H1 (cell line): Measurements from ENCODE around the gene CRTC2. TPM values are rescaled to one million over a fixed set of nuclear protein-coding genes. Genes with fewer than 3 reads are reported as not detected.
A peak's percentile ranks its signal among the peaks of the same experiment; 100 is the strongest.

ENCODE experiments used
- CTCF ChIA-PET: fragments of 300-600 bp; sonication (Branson Sonifier 250); formaldehyde crosslinking; loops from one replicate; lab custom pipeline; 2021; ENCODE audit not compliant: partially characterized antibody; lab: Charles Lee
- POLR2A ChIA-PET: fragments of 300-600 bp; sonication (Branson Sonifier 250); formaldehyde crosslinking; loops from one replicate; lab custom pipeline; 2021; ENCODE audit warnings: inconsistent platforms; ENCODE audit not compliant: partially characterized antibody; lab: Charles Lee
- DNase-seq, 2 experiments: peaks; one replicate each; pipeline versions ENCODE4 v3.0.0 to v3.0.0-alpha.2; 2010 to 2022; ENCODE audit warnings: low spot score in 2 of 2, low read depth in 1 of 2, mixed read lengths in 1 of 2
- FAIRE-seq: peaks from 2 replicates; lab custom pipeline; 2011; peaks lifted over from hg19 to GRCh38; lab: Jason Lieb, UNC
- H2AFZ ChIP-seq: 2 replicates; pipeline ENCODE4 v1.8.1; 2012; ENCODE audit warnings: low read length, inconsistent platforms
- H2AK5ac ChIP-seq: 2 replicates; pipeline ENCODE4 v1.6.1; 2013; ENCODE audit warnings: low read depth, low read length
- H2BK120ac ChIP-seq: replicated peaks from 2 replicates; pipeline ENCODE3; 2013; ENCODE audit warnings: low read depth, low read length, inconsistent platforms
- H2BK12ac ChIP-seq: 2 replicates; pipeline ENCODE4 v1.6.1; 2013; ENCODE audit warnings: low read depth, low read length
- H2BK15ac ChIP-seq: 2 replicates; pipeline ENCODE4 v1.6.1; 2013; ENCODE audit warnings: low read length
- H2BK20ac ChIP-seq: 2 replicates; pipeline ENCODE4 v1.6.1; 2013; ENCODE audit warnings: low read length
- H2BK5ac ChIP-seq: 2 replicates; pipeline ENCODE4 v1.6.1; 2013; ENCODE audit warnings: low read depth, low read length
- H3K14ac ChIP-seq: 2 replicates; pipeline ENCODE4 v1.6.1; 2013; ENCODE audit warnings: inconsistent platforms; ENCODE audit not compliant: insufficient read length
- H3K18ac ChIP-seq: 2 replicates; pipeline ENCODE4 v1.6.1; 2013; ENCODE audit warnings: low read length; ENCODE audit errors: extremely low read depth
- H3K23ac ChIP-seq: 2 replicates; pipeline ENCODE4 v1.6.1; 2013; ENCODE audit warnings: inconsistent platforms; ENCODE audit not compliant: insufficient read length
- H3K23me2 ChIP-seq: 2 replicates; pipeline ENCODE4 v1.6.1; 2013; ENCODE audit warnings: low read depth, low read length
- H3K27ac ChIP-seq: 2 replicates; pipeline ENCODE4 v1.6.1; 2011; ENCODE audit warnings: low read depth, low read length, inconsistent platforms
- H3K27me3 ChIP-seq, 4 experiments: replicated peaks in 1 of 4; 1 replicate in 1 of 4; 2 replicates in 3 of 4; pipeline versions ENCODE4 v1.6.1 to v1.8.1; 2011 to 2013; ENCODE audit warnings: low read length in 3 of 4, mild to moderate bottlenecking in 3 of 4, inconsistent platforms in 2 of 4, mixed read lengths in 2 of 4, moderate library complexity in 1 of 4; ENCODE audit not compliant: control insufficient read depth in 3 of 4, insufficient read depth in 3 of 4; ENCODE audit errors: extremely low read depth in 1 of 4
- H3K36me3 ChIP-seq, 4 experiments: 2 replicates each; pipeline versions ENCODE4 v1.6.1 to v1.8.1; 2011 to 2013; ENCODE audit warnings: mild to moderate bottlenecking in 4 of 4, low read length in 3 of 4, moderate library complexity in 2 of 4, control low read depth in 1 of 4, inconsistent platforms in 1 of 4; ENCODE audit not compliant: insufficient read depth in 4 of 4, control insufficient read depth in 2 of 4
- H3K4ac ChIP-seq: replicated peaks from 2 replicates; pipeline ENCODE3; 2013; ENCODE audit warnings: low read length, low read depth, mixed read lengths, inconsistent platforms; ENCODE audit not compliant: insufficient read length
- H3K4me1 ChIP-seq, 4 experiments: replicated peaks in 1 of 4; 1 replicate in 1 of 4; 2 replicates in 3 of 4; pipeline versions ENCODE4 v1.6.1 to v1.8.1; 2011 to 2013; ENCODE audit warnings: low read length in 3 of 4, inconsistent platforms in 2 of 4, mixed read lengths in 1 of 4; ENCODE audit not compliant: insufficient read depth in 4 of 4, control insufficient read depth in 3 of 4
- H3K4me2 ChIP-seq, 2 experiments: 2 replicates each; pipeline versions ENCODE4 v1.6.1 to v1.8.1; 2011 to 2013; ENCODE audit warnings: low read depth in 2 of 2, low read length in 2 of 2, control low read depth in 1 of 2, inconsistent platforms in 1 of 2, mild to moderate bottlenecking in 1 of 2; ENCODE audit not compliant: insufficient read depth in 1 of 2
- H3K4me3 ChIP-seq, 4 experiments: fragments of 200-600, 300-600 bp in 1 of 4; sonication (generic), shearing (Covaris generic), sonication (Bioruptor Twin) in 1 of 4; 2 replicates each; pipeline versions ENCODE4 v1.5.1 to v1.8.1; 2011 to 2016; ENCODE audit warnings: low read length in 4 of 4, low read depth in 3 of 4, control low read depth in 2 of 4, inconsistent platforms in 2 of 4, mild to moderate bottlenecking in 2 of 4, mixed read lengths in 1 of 4, moderate library complexity in 1 of 4; ENCODE audit not compliant: insufficient read depth in 2 of 4; ENCODE audit errors: extremely low read depth in 1 of 4
- H3K56ac ChIP-seq: replicated peaks from 2 replicates; pipeline ENCODE3; 2013; ENCODE audit warnings: low read depth, mild to moderate bottlenecking, mixed read lengths, low read length, inconsistent platforms; ENCODE audit not compliant: insufficient read length
- H3K79me1 ChIP-seq: 2 replicates; pipeline ENCODE4 v1.6.1; 2013; ENCODE audit warnings: low read depth, low read length, control low read depth
- H3K79me2 ChIP-seq, 2 experiments: 2 replicates each; pipeline versions ENCODE4 v1.6.1 to v1.8.1; 2012 to 2013; ENCODE audit warnings: low read length in 2 of 2, mild to moderate bottlenecking in 2 of 2, inconsistent platforms in 1 of 2; ENCODE audit not compliant: insufficient read depth in 2 of 2, control insufficient read depth in 1 of 2
- H3K9ac ChIP-seq, 4 experiments: replicated peaks in 1 of 4; 1 replicate in 1 of 4; 2 replicates in 3 of 4; pipeline versions ENCODE4 v1.6.1 to v1.8.1; 2011 to 2013; ENCODE audit warnings: low read depth in 3 of 4, low read length in 3 of 4, control low read depth in 2 of 4, mild to moderate bottlenecking in 2 of 4, moderate library complexity in 2 of 4, inconsistent platforms in 1 of 4; ENCODE audit errors: extremely low read depth in 1 of 4
- H3K9me3 ChIP-seq, 2 experiments: 2 replicates each; pipeline versions ENCODE4 v1.6.1 to v1.8.1; 2012 to 2013; ENCODE audit warnings: mild to moderate bottlenecking in 2 of 2, moderate library complexity in 2 of 2, control low read depth in 1 of 2, inconsistent platforms in 1 of 2, low read depth in 1 of 2, low read length in 1 of 2, mixed read lengths in 1 of 2; ENCODE audit not compliant: insufficient read depth in 2 of 2
- H4K20me1 ChIP-seq, 2 experiments: replicated peaks in 1 of 2; 2 replicates each; pipeline versions ENCODE3 to v1.8.1; 2011 to 2013; ENCODE audit warnings: inconsistent platforms in 2 of 2, low read length in 2 of 2, mild to moderate bottlenecking in 1 of 2; ENCODE audit not compliant: insufficient read depth in 2 of 2, control insufficient read depth in 1 of 2
- H4K5ac ChIP-seq: 2 replicates; pipeline ENCODE4 v1.6.1; 2013; ENCODE audit warnings: low read length, low read depth, mixed read lengths, inconsistent platforms; ENCODE audit not compliant: insufficient read length
- H4K8ac ChIP-seq: 2 replicates; pipeline ENCODE4 v1.8.0; 2013; ENCODE audit warnings: mild to moderate bottlenecking, moderate library complexity, low read length, inconsistent platforms; ENCODE audit not compliant: insufficient read depth; ENCODE audit errors: extremely low read depth
- H4K91ac ChIP-seq: replicated peaks from 2 replicates; pipeline ENCODE3; 2013; ENCODE audit warnings: low read length, mixed read lengths, inconsistent platforms; ENCODE audit not compliant: insufficient read length
- CHD2 ChIP-seq: IDR thresholded peaks from 2 replicates; pipeline ENCODE4 v1.6.1; 2012; ENCODE audit warnings: low read length, improper control_type of control experiment
- EZH2 ChIP-seq: fragments of 200-600 bp; sonication (generic); IDR thresholded peaks from 2 replicates; pipeline ENCODE4 v1.7.1; 2012; ENCODE audit warnings: low read depth, mild to moderate bottlenecking, moderate library complexity, low read length, inconsistent platforms; ENCODE audit not compliant: severe bottlenecking
- FOSL1 ChIP-seq: IDR thresholded peaks from 2 replicates; pipeline ENCODE4 v1.6.1; 2011; ENCODE audit warnings: mild to moderate bottlenecking, low read depth, low read length, moderate library complexity; ENCODE audit not compliant: insufficient read depth
- GTF2F1 ChIP-seq: IDR thresholded peaks from 2 replicates; pipeline ENCODE4 v1.6.1; 2012; ENCODE audit warnings: low read depth, low read length, improper control_type of control experiment, borderline replicate concordance
- HDAC2 ChIP-seq, 2 experiments: fragments of 300-600 bp in 1 of 2; sonication (generic) in 1 of 2; IDR thresholded peaks; 2 replicates each; pipeline ENCODE4 v1.6.1; 2011 to 2012; ENCODE audit warnings: low read depth in 2 of 2, low read length in 2 of 2, mild to moderate bottlenecking in 2 of 2, moderate library complexity in 2 of 2, borderline replicate concordance in 1 of 2, inconsistent platforms in 1 of 2
- HDAC6 ChIP-seq: IDR thresholded peaks from one replicate; pipeline ENCODE4 v1.7.1; 2012; ENCODE audit warnings: low read depth, mild to moderate bottlenecking, inconsistent platforms, low read length, moderate library complexity
- JUN ChIP-seq: IDR thresholded peaks from 2 replicates; pipeline ENCODE4 v1.6.1; 2011; ENCODE audit warnings: low read depth, mild to moderate bottlenecking, improper control_type of control experiment, low read length
- KDM1A ChIP-seq: fragments of 200-600, 300-600 bp; sonication (generic); IDR thresholded peaks from 2 replicates; pipeline ENCODE4 v1.7.1; 2016; ENCODE audit warnings: mild to moderate bottlenecking, low read length, borderline replicate concordance
- NANOG ChIP-seq: IDR thresholded peaks from 2 replicates; pipeline ENCODE4 v1.6.1; 2011; ENCODE audit warnings: low read length, low read depth, mild to moderate bottlenecking, inconsistent platforms; ENCODE audit not compliant: insufficient read depth, poor library complexity, severe bottlenecking
- RBBP5 ChIP-seq: IDR thresholded peaks from 2 replicates; pipeline ENCODE4 v1.7.1; 2012; ENCODE audit warnings: low read depth, mild to moderate bottlenecking, inconsistent platforms, low read length, moderate library complexity, borderline replicate concordance
- SIRT6 ChIP-seq: IDR thresholded peaks from one replicate; pipeline ENCODE4 v1.7.1; 2012; ENCODE audit warnings: low read length, inconsistent platforms
- SIX5 ChIP-seq: IDR thresholded peaks from 2 replicates; pipeline ENCODE4 v1.6.1; 2011; ENCODE audit warnings: mild to moderate bottlenecking, low read depth, low read length
- SP2 ChIP-seq: IDR thresholded peaks from 2 replicates; pipeline ENCODE4 v1.6.1; 2012; ENCODE audit warnings: mild to moderate bottlenecking, low read length, inconsistent platforms
- ZNF274 ChIP-seq: IDR thresholded peaks from 2 replicates; pipeline ENCODE4 v1.7.0; 2012; ENCODE audit warnings: low read length, borderline replicate concordance; ENCODE audit errors: extremely low read depth
- WGBS, 2 experiments: shearing (Covaris generic) in 1 of 2; methylation state at CpG; one replicate each; pipeline versions ENCODE4 v1.1.6 to v1.1.7; 2013 to 2015; ENCODE audit warnings: low lambda C conversion rate in 2 of 2, mixed read lengths in 2 of 2, inconsistent platforms in 1 of 2, low coverage in 1 of 2, missing lambda C conversion rate in 1 of 2; ENCODE audit not compliant: insufficient replicate concordance in 2 of 2, insufficient coverage in 1 of 2, insufficient read length in 1 of 2; ENCODE audit errors: extremely low coverage in 1 of 2, missing lambda C conversion rate in 1 of 2; 5-methylcytosine and 5-hydroxymethylcytosine counted together
- polyA plus RNA-seq, 7 experiments: library from polyadenylated mRNA; depleted of rRNA in 3 of 7; stranded (reverse) in 5 of 7; unstranded in 2 of 7; fragments of >200 nt in 5 of 7; fragments of 200-250 nt in 2 of 7; gene quantifications; 1 replicate in 5 of 7; 2 replicates in 1 of 7; 4 replicates in 1 of 7; pipeline versions ENCODE4 v1.2.1 to v1.2.3, GENCODE V29; 2011 to 2013; ENCODE audit warnings: missing spikeins in 2 of 7, mixed read lengths in 2 of 7
- total RNA-seq: library from RNA; stranded (reverse); fragmentation: NEBNext Ultra II Directional; extraction: Animal tissue kit (Norgen Biotek cat#: 25700); gene quantifications from 2 replicates; pipeline ENCODE4 v1.2.1, GENCODE V29; 2021

Gene CRTC2
- total and polyA plus RNA-seq, 2 of the 8 experiments (the other 6 are each of a cell fraction or from before 2014, with no cell fraction given), result 28.6 to 34.3 TPM

DNA sequence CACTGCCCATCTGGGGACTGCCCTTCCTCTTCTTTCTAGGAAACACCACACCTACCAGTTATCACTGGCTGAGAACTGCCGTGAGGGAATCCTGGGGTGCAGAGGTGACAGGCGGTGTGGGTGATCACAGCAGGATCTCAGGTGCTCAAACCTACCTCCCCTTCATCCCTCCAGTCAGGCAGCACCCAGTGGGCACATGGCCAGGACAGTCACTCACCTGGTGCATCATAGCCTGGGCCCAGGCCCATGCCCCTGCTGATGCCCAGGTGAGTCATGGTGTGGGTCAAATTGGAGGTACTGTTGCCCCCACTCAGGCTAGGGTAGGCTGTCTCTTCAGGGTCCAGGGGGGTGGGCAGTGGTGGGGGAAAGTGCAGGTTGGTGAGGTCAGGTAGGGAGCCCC is 6.6 kb downstream of the CRTC2 start:
- WGBS, 2 experiments, result 95% methylated on average over 2 of the region's 2 CpGs; no CpG with 5 or more reads in 1 of the 2 experiments
- H3K79me1 ChIP-seq, result peaks cover 21% of the 10 kb centered on the region
- H2BK15ac ChIP-seq, result no peak overlapping the region
- H3K23me2 ChIP-seq, result no peaks in the 10 kb centered on the region; the same call in 1 of the 2 replicates
- H2BK12ac ChIP-seq, result no peak overlapping the region
- H3K79me2 ChIP-seq, result peaks cover 12 to 34% of the 10 kb centered on the region in 2 experiments
- CTCF ChIA-PET, result interaction anchor here (1.7 kb wide), 1 partner anchor 22 kb away, joined by 4 read pairs; no protein-coding TSS in a partner anchor
- H3K56ac ChIP-seq, result no peak overlapping the region
- no peak overlapping the region for H3K23ac ChIP-seq
- 0 out of 2 replicates have a peak overlapping the region, but pooled peaks have one; percentile 35 for H2BK5ac ChIP-seq
- H3K27ac ChIP-seq, result no peak overlapping the region
- H3K27me3 ChIP-seq, result no peaks in the 10 kb centered on the region
- no peak overlapping the region for H2BK20ac ChIP-seq
- peaks cover 0 to 8% (median 2%) of the 10 kb centered on the region in 4 experiments; a peak in 4 of 7 replicates for H3K4me1 ChIP-seq
- H4K5ac ChIP-seq, result no peak overlapping the region
- no peak for DNase-seq
- no peak overlapping the region for H2AFZ ChIP-seq
- no peak overlapping the region for H2AK5ac ChIP-seq
- H3K14ac ChIP-seq, result no peak overlapping the region
- H3K4me2 ChIP-seq, result no peak overlapping the region
- no peak for FAIRE-seq
- H3K4me3 ChIP-seq, result no peak overlapping the region
- H4K8ac ChIP-seq, result no peak overlapping the region; the same call in 1 of the 2 replicates
- peaks cover 7 to 16% of the 10 kb centered on the region in 2 experiments for H4K20me1 ChIP-seq
- no peak overlapping the region for H3K9ac ChIP-seq
- no peaks in the 10 kb centered on the region for H3K9me3 ChIP-seq
- POLR2A ChIA-PET, result interaction anchor here (4.7 kb wide), 1 partner anchor 10 kb away, joined by 19 read pairs; no protein-coding TSS in a partner anchor
- no peak overlapping the region for H4K91ac ChIP-seq
- H2BK120ac ChIP-seq, result no peak overlapping the region
- H3K18ac ChIP-seq, result no peak overlapping the region
- peaks cover 7 to 30% (median 25%) of the 10 kb centered on the region in 4 experiments for H3K36me3 ChIP-seq
- no peak overlapping the region for H3K4ac ChIP-seq
- TF ChIP-seq SP2, result no peak
- TF ChIP-seq JUN, result no peak
- no peak for TF ChIP-seq GTF2F1
- no peak for TF ChIP-seq NANOG
- TF ChIP-seq HDAC2 (IDR thresholded peaks at IDR 0.05; ENCODE audit: borderline replicate concordance in 1 of 2, low read depth in 2 of 2, low read length in 2 of 2), result no peak
- TF ChIP-seq ZNF274, result no peak
- TF ChIP-seq FOSL1, result no peak
- TF ChIP-seq SIX5, result no peak
- TF ChIP-seq CHD2, result no peak
- TF ChIP-seq RBBP5, result no peak
- no peak for TF ChIP-seq EZH2
- no peak for TF ChIP-seq HDAC6
- no peak for TF ChIP-seq KDM1A
- TF ChIP-seq SIRT6, result no peak
